Measurements from ENCODE around the gene EPS8L2. TPM values are rescaled to one million over a fixed set of nuclear protein-coding genes. Genes with fewer than 3 reads are reported as not detected.

EPS8L2 gene
- polyA plus RNA-seq, 1 donor, result 260 TPM

GRCh38 chr11:703506-703905, 2.5 kb upstream of the EPS8L2 start:
- H3K4me3 ChIP-seq (ENCODE audit: low read length), result no peak overlapping the region
- H3K27ac ChIP-seq (ENCODE audit: low read length), result peak overlapping the region; percentile 50
- peaks cover 5% of the 10 kb centered on the region for H3K9me3 ChIP-seq (ENCODE audit: control insufficient read depth, low read depth, low read length)
- peaks cover 44% of the 10 kb centered on the region for H3K4me1 ChIP-seq (ENCODE audit: control insufficient read depth, insufficient read depth, low read length)
- WGBS (ENCODE audit: insufficient coverage, low lambda C conversion rate), result no CpG with 5 or more reads among the region's 9 CpGs
- peaks cover 9% of the 10 kb centered on the region for H3K27me3 ChIP-seq (ENCODE audit: control insufficient read depth, insufficient read depth, low read length)
- H3K36me3 ChIP-seq (ENCODE audit: control insufficient read depth, insufficient read depth, low read length), result peaks cover 18% of the 10 kb centered on the region
- DNase-seq, result peak in 1 of 2 donors; percentile 61

- Histone ChIP-seq H3K27me3 (ENCODE audit: control insufficient read depth, insufficient read depth, low read length) (peaks cover 9% of the 10 kb centered on the region), H3K4me1 (ENCODE audit: control insufficient read depth, insufficient read depth, low read length) (peaks cover 49% of the 10 kb centered on the region), H3K9me3 (ENCODE audit: control insufficient read depth, low read depth, low read length) (peaks cover 5% of the 10 kb centered on the region), H3K36me3 (ENCODE audit: control insufficient read depth, insufficient read depth, low read length) (peaks cover 18% of the 10 kb centered on the region), H3K27ac (ENCODE audit: low read length) (peak overlapping the region; percentile 93), H3K4me3 (ENCODE audit: low read length) (no peak overlapping the region)
- WGBS (ENCODE audit: insufficient coverage, low lambda C conversion rate), result no CpG with 5 or more reads among the region's 18 CpGs
- DNase-seq, result no peak
Measured at GRCh38 chr11:704228-704674, 1.8 kb upstream of the EPS8L2 start.

- peaks cover 56% of the 10 kb centered on the region for H3K4me1 ChIP-seq (ENCODE audit: control insufficient read depth, insufficient read depth, low read length)
- H3K27me3 ChIP-seq (ENCODE audit: control insufficient read depth, insufficient read depth, low read length), result peaks cover 9% of the 10 kb centered on the region
- peak overlapping the region; percentile 50 for H3K4me3 ChIP-seq (ENCODE audit: low read length)
- no CpG with 5 or more reads among the region's 27 CpGs for WGBS (ENCODE audit: insufficient coverage, low lambda C conversion rate)
- H3K27ac ChIP-seq (ENCODE audit: low read length), result peak overlapping the region; percentile 93
- H3K9me3 ChIP-seq (ENCODE audit: control insufficient read depth, low read depth, low read length), result peaks cover 5% of the 10 kb centered on the region
- peaks cover 18% of the 10 kb centered on the region for H3K36me3 ChIP-seq (ENCODE audit: control insufficient read depth, insufficient read depth, low read length)
- peak in 1 of 2 donors; percentile 74 for DNase-seq
Measured at GRCh38 chr11:704781-705645, 1.0 kb upstream of the EPS8L2 start.

- Histone ChIP-seq H3K9me3 (ENCODE audit: control insufficient read depth, low read depth, low read length) (peaks cover 5% of the 10 kb centered on the region), H3K4me1 (ENCODE audit: control insufficient read depth, insufficient read depth, low read length) (peaks cover 68% of the 10 kb centered on the region), H3K27me3 (ENCODE audit: control insufficient read depth, insufficient read depth, low read length) (peaks cover 9% of the 10 kb centered on the region), H3K27ac (ENCODE audit: low read length) (peak overlapping the region; percentile 99), H3K4me3 (ENCODE audit: low read length) (peak overlapping the region; percentile 85), H3K36me3 (ENCODE audit: control insufficient read depth, insufficient read depth, low read length) (peaks cover 25% of the 10 kb centered on the region)
- WGBS (ENCODE audit: insufficient coverage, low lambda C conversion rate), result no CpG with 5 or more reads among the region's 22 CpGs
- DNase-seq, result peak in 1 of 2 donors; percentile 57
Measured at GRCh38 chr11:706439-706956, 467 bp downstream of the EPS8L2 start.

GRCh38 chr11:706957-707816, 1.2 kb downstream of the EPS8L2 start:
- Histone ChIP-seq H3K4me1 (ENCODE audit: control insufficient read depth, insufficient read depth, low read length) (peaks cover 75% of the 10 kb centered on the region), H3K36me3 (ENCODE audit: control insufficient read depth, insufficient read depth, low read length) (peaks cover 19% of the 10 kb centered on the region), H3K27ac (ENCODE audit: low read length) (peak overlapping the region; percentile 99), H3K4me3 (ENCODE audit: low read length) (peak overlapping the region; percentile 85), H3K27me3 (ENCODE audit: control insufficient read depth, insufficient read depth, low read length) (peaks cover 9% of the 10 kb centered on the region), H3K9me3 (ENCODE audit: control insufficient read depth, low read depth, low read length) (peaks cover 5% of the 10 kb centered on the region)
- peak; percentile 93 to 96 for DNase-seq
- no CpG with 5 or more reads among the region's 30 CpGs for WGBS (ENCODE audit: insufficient coverage, low lambda C conversion rate)

- Histone ChIP-seq H3K4me3 (ENCODE audit: low read length) (peak overlapping the region; percentile 85), H3K36me3 (ENCODE audit: control insufficient read depth, insufficient read depth, low read length) (peaks cover 16% of the 10 kb centered on the region), H3K27me3 (ENCODE audit: control insufficient read depth, insufficient read depth, low read length) (peaks cover 9% of the 10 kb centered on the region), H3K4me1 (ENCODE audit: control insufficient read depth, insufficient read depth, low read length) (peaks cover 77% of the 10 kb centered on the region), H3K9me3 (ENCODE audit: control insufficient read depth, low read depth, low read length) (peaks cover 5% of the 10 kb centered on the region), H3K27ac (ENCODE audit: low read length) (peak overlapping the region; percentile 99)
- WGBS (ENCODE audit: insufficient coverage, low lambda C conversion rate), result no CpG with 5 or more reads among the region's 16 CpGs
- DNase-seq, result no peak
Measured at GRCh38 chr11:707817-708420, 1.9 kb downstream of the EPS8L2 start.

GRCh38 chr11:708511-708910, 2.5 kb downstream of the EPS8L2 start:
- Histone ChIP-seq H3K27ac (ENCODE audit: low read length) (peak overlapping the region; percentile 99), H3K36me3 (ENCODE audit: control insufficient read depth, insufficient read depth, low read length) (peaks cover 13% of the 10 kb centered on the region), H3K4me1 (ENCODE audit: control insufficient read depth, insufficient read depth, low read length) (peaks cover 77% of the 10 kb centered on the region), H3K4me3 (ENCODE audit: low read length) (peak overlapping the region; percentile 85), H3K9me3 (ENCODE audit: control insufficient read depth, low read depth, low read length) (peaks cover 5% of the 10 kb centered on the region), H3K27me3 (ENCODE audit: control insufficient read depth, insufficient read depth, low read length) (peaks cover 9% of the 10 kb centered on the region)
- no peak for DNase-seq
- no CpG with 5 or more reads among the region's 7 CpGs for WGBS (ENCODE audit: insufficient coverage, low lambda C conversion rate)

- WGBS (ENCODE audit: insufficient coverage, low lambda C conversion rate), result no CpG with 5 or more reads among the region's 27 CpGs
- Histone ChIP-seq H3K9me3 (ENCODE audit: control insufficient read depth, low read depth, low read length) (peaks cover 5% of the 10 kb centered on the region), H3K27ac (ENCODE audit: low read length) (peak overlapping the region; percentile 82), H3K27me3 (ENCODE audit: control insufficient read depth, insufficient read depth, low read length) (peaks cover 9% of the 10 kb centered on the region), H3K4me3 (ENCODE audit: low read length) (no peak overlapping the region), H3K36me3 (ENCODE audit: control insufficient read depth, insufficient read depth, low read length) (peaks cover 15% of the 10 kb centered on the region), H3K4me1 (ENCODE audit: control insufficient read depth, insufficient read depth, low read length) (peaks cover 72% of the 10 kb centered on the region)
- no peak for DNase-seq
Measured at GRCh38 chr11:709109-709997, 3.3 kb downstream of the EPS8L2 start.

- Histone ChIP-seq H3K36me3 (ENCODE audit: control insufficient read depth, insufficient read depth, low read length) (peaks cover 23% of the 10 kb centered on the region), H3K27ac (ENCODE audit: low read length) (no peak overlapping the region), H3K9me3 (ENCODE audit: control insufficient read depth, low read depth, low read length) (no peaks in the 10 kb centered on the region)
Measured at GRCh38 chr11:714436-714835, 8.4 kb downstream of the EPS8L2 start.

More at GRCh38 chr11:714436-714835, 8.4 kb downstream of the EPS8L2 start:
- Histone ChIP-seq H3K27me3 (ENCODE audit: control insufficient read depth, insufficient read depth, low read length) (peaks cover 3% of the 10 kb centered on the region), H3K4me3 (ENCODE audit: low read length) (no peak overlapping the region), H3K4me1 (ENCODE audit: control insufficient read depth, insufficient read depth, low read length) (peaks cover 43% of the 10 kb centered on the region)
- 100% methylated on average over 1 of the region's 6 CpGs for WGBS (ENCODE audit: insufficient coverage, low lambda C conversion rate)
- DNase-seq, result no peak

All from large intestine (tissue), 3 donors.